Limb (tissue), 2 donors: ENCODE results near the gene FGG.

Source experiments
- DNase-seq, 2 donors: peaks; one replicate each; pipeline ENCODE4 v3.0.0-alpha.2; 2016; ENCODE audit errors: extremely low spot score in 2 of 2

FGG gene

GRCh38 chr4:154612472-154613414 is at the start of gene FGG:
FGG (minus strand) TSS chr4:154612656; CDS start chr4:154612609, 47 bp downstream.
- no peak for DNase-seq

GRCh38 chr4:154660052-154660451 is 47.6 kb upstream of the FGG start:
- DNase-seq = peak in 1 of 2 donors; percentile 49

DNA sequence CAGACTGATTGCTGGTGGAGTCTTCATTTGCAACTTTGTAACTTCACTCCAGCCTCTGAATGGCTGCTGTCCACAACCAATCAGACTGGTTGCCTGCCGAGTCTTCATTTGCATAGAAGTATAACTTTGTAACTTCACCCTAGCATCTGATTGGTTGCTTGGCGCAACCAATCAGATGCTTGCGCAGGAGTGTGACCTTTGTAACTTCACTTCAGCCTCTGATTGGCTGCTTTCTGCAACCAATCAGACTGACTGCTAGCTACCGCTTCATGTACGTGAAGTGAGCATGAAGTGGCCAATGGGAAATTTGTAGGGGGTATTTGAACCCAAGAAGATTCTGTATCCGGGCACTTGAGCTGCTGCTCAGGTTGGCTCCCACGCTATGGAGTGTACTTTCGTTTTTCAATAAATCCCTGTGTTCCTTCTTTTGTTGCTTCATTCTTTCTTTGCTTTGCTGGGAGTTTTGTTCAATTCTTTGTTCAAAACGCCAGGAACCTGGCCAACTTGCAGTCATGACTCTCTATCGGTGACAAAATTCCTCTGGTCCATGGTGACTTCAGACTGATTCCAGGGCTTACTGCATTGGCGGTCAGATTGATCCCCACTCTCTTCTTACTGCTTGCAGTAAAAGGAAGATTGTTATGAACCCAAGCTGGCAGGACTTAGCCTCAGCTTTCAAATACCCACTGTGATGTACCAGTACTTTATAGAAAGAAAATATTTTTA is 46.4 kb upstream of the FGG start:
- DNase-seq = no peak

GRCh38 chr4:154643493-154643892 is 31.0 kb upstream of the FGG start:
- no peak for DNase-seq

DNA sequence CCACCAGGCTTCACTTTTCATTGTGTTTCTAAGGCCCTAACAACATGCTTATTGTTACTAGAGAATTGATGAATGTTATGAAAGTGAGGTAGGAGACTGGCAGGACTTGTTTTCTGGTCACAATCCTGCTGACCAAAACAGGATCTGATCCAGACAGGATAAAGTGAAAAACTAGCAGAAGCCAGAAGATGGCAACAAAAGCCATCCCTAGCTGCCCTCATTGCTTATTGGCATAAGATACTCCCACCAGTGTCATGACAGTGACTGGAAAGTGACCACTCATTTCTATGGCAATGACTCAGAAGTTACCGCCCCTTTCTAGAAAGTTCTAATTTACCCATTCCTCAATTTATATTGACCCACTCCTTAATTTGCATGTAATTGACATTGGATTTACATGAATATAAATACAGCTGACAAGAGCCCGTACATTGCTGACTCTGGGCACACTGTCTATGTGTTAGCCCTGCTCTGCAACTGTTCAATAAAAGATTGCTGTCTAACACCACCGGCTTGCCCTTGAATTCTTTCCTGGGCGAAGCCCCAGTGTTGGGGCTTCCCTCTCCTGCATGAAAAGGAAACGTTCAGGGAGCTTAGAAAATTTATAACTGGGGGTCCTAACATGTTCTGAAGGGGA is 30.0 kb upstream of the FGG start:
- no peak for DNase-seq

DNA sequence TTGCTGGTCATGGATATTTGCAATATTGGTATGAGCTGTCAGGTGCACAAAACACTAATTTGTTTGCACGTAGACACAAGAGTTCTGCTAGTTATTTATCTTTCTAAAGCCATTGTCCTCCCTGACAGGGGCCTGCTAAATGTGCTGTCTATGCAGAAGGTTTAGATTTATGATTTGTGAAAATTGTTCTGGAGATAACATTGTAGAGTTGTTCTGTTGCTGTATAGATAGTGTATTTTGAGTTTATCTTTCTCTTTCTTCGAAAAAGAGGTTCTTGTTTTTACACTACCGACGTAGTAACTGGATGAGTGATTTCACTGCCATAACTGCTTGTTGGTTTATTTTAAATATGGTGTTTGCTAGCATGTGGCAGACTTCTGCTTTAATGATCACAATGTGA is 28.5 kb upstream of the FGG start:
- no peak for DNase-seq

GRCh38 chr4:154634058-154634457 is 21.6 kb upstream of the FGG start:
- DNase-seq = no peak

DNA sequence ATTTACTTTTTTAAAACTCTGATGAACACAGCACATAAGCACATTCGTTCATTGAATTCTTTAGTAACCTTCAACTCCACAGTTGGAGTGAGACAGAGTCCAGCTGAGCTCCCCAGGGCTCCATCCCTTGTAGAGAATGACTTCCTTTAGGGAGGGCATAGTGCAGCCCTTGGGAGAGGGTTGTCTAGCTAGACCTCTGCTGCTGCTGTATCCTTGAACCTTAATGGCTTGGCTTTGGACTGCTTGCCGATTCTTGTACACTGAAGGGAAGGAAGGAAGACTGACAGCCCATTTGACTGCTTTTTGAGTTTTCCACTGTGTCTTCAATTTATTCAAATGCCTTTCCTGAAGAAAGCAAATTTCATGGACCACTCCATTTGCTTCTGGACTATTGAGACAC is 19.4 kb upstream of the FGG start:
- no peak for DNase-seq

DNA sequence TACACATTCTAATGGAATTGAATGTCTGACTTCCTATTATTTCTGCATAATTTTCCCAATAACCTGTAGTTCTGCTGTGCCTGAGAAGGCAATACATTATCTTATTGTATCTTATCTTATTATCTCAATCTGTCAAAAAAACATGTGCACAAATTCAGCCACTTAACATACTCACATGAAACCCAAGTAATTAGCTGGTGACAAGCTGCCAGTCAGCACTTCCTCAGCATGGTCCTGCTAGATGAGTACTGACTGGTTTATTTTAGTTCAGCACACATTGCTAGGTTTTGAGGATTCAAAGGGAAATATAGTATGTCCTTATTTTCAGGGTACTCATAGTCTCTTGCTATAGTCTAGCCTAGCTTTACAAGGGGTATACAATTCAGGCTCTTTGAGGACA is 17.9 kb upstream of the FGG start:
- no peak for DNase-seq

GRCh38 chr4:154626793-154627484 is 14.5 kb upstream of the FGG start:
- peak; percentile 40 to 80 for DNase-seq

DNA sequence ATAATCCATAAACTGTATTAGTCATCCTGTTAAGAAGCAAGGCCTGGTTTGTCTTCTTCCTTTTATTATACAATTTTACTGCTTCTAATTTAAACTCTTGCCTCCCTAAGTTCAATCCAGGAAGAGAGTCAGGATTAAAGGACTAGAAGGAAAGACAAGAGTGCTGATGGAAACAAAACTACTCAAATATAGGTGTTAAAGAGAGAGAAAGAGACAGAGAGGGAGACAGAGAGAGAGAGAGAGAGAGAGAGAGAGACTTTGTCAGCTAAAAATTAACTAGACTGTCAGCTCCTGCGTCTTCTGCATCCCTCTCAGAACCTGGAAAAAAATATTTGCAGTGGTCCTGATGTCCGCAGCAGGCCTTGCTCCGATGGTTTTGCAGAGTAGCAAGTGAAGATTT is 13.5 kb upstream of the FGG start:
- DNase-seq = no peak

- no peak for DNase-seq
These were observed 11.5 kb upstream of the FGG start for GRCh38 chr4:154623995-154624394.

- DNase-seq = no peak
These were observed 11.0 kb upstream of the FGG start for GRCh38 chr4:154623436-154623835.

DNA sequence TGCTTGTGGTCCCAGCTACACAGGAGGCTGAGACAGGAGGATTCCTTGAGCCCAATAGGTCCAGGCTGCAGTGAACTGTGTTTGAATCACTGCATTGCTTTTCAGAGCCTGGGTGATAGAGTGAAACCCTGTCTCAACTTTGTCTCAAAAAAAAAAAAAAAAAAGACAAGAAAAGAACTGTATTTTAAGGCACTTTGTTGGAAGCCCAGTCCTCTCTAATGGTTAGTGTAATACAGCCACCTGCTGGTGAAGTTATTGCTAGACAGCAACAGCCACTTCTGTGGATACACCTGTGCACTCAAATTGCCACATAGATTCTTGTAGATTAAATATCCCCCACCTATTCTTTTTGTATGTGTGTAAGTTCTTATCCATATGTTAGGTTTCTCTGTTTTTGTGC is 10.1 kb upstream of the FGG start:
- DNase-seq = peak in 1 of 2 donors; percentile 47

- DNase-seq = no peak
These were observed 7.7 kb upstream of the FGG start for GRCh38 chr4:154620111-154620510.

DNA sequence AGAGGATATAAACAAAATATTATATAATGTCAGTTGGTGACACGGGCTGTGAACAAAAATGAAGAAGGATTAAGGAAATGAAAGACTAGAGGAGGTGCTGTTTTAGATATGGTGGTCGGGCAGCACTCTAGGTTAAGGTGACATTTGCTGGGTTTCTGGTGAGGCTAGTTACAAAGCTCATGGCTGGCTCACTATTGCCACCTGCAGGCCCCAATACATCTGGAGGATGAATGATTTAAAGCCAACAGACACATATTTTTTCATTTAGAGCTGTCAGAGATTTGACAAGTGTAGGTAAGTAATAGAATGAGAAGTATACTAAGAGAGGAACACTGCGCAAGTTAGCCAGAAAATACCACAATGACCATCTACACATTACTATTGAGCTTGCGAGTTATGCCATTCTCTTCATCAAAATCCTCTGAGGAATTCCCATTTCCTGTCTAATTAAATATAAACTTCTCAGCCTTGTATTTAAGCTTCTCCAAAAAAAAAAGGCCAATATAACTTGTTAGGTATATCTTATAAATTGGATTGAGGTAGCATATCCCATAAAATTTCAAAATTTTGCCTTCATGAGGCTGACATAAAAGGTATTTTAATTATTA is 6.4 kb upstream of the FGG start:
- peak; percentile 20 to 59 for DNase-seq

- DNase-seq = no peak
These were observed 5.4 kb upstream of the FGG start for GRCh38 chr4:154617820-154618317.

GRCh38 chr4:154616731-154617130 is 4.3 kb upstream of the FGG start:
- DNase-seq = no peak

DNA sequence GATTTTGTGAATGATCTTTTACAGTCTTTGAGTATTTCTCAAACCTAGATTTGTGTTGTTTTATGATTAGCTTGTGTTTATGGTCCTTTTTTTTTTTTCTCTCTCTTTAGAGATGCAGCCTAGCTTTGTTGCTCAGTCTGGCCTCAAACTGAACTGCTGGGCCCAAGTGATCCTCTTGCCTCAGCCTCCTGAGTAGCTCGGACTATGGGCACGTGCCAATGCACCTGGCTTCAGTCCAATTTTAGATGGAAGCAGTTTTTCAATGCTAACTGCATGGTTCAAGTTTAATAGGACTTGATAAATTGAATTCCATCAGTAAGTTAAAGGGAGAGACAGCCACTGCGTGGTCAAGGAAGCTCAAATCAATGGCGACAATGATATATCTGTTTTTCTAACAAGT is 3.8 kb upstream of the FGG start:
- no peak for DNase-seq

- DNase-seq = no peak
These were observed 2.8 kb upstream of the FGG start for GRCh38 chr4:154615211-154615610.

GRCh38 chr4:154614306-154614705 is 1.9 kb upstream of the FGG start:
- no peak for DNase-seq
